Vein endothelial cell (primary cell): ENCODE results near the gene CCDC39. TPM values are rescaled to one million over a fixed set of nuclear protein-coding genes. Genes with fewer than 3 reads are reported as not detected.

Experiments used
- small RNA-seq: library from RNA; depleted of rRNA; stranded (forward); fragments of <200 nt; gene quantifications from one replicate; pipeline ENCODE3, GENCODE V24; 2012
- total RNA-seq: library from RNA; depleted of rRNA; stranded (reverse); fragments of >200 nt; gene quantifications from 2 replicates; pipeline ENCODE4 v1.2.3, GENCODE V29; 2012

The CCDC39 gene
- total RNA-seq, result 0.10 TPM in 1 of 2 replicates, not detected in the other

GRCh38 chr3:180679178-180680096 lies at the start of gene CCDC39:
TSS of gene CCDC39 (minus strand) at chr3:180679489. CDS start at chr3:180679380, 109 bp downstream.

GRCh38 chr3:180601688-180602666 lies 77.3 kb downstream of the CCDC39 start, which contains the start of gene TTC14:
TSS of gene TTC14 (plus strand) at chr3:180602163. CDS start at chr3:180602262, 99 bp downstream.

Small RNA genes within 50 kb of the gene (small RNA-seq; reads per million reads assigned to genes)
- not detected for gene AC068298.1
- not detected for gene RNU6-486P

Other genes with a start within 250 kb of the CCDC39 start
- 25.2 and 35.3 TPM in 2 replicates for gene TTC14, start 77.3 kb downstream of the CCDC39 start, total RNA-seq
- gene FXR1, start 233.2 kb upstream of the CCDC39 start, total RNA-seq, result 142 and 149 TPM in 2 replicates